Heart right ventricle (tissue), 16 donors: ENCODE data around the gene TET1. TPM values are rescaled to one million over a fixed set of nuclear protein-coding genes. Genes with fewer than 3 reads are reported as not detected.

Experiments used
- ATAC-seq, 8 donors: fragments of 200-7000 bp; cut with Tn5 transposase; one replicate each; pipeline ENCODE4 v1.9.1; 2020; ENCODE audit warnings: mild to moderate bottlenecking in 8 of 8, moderate library complexity in 8 of 8, moderate number of reproducible peaks in 1 of 8
- DNase-seq, 2 donors: peaks; one replicate each; pipeline ENCODE4 v3.0.0-alpha.2; 2020
- H3K27ac ChIP-seq, 10 donors: fragments of 200-600 bp; sonication (generic) in 2 of 10; one replicate each; pipeline versions ENCODE4 v1.5.0 to v1.8.0; 2020 to 2022; ENCODE audit warnings: mild to moderate bottlenecking in 3 of 10
- H3K27me3 ChIP-seq, 7 donors: fragments of 200-600 bp; one replicate each; pipeline ENCODE4 v1.8.0; 2021 to 2022; ENCODE audit warnings: mild to moderate bottlenecking in 2 of 7
- H3K36me3 ChIP-seq, 9 donors: fragments of 200-600 bp; sonication (generic) in 1 of 9; one replicate each; pipeline versions ENCODE4 v1.5.0 to v1.8.0; 2020 to 2022; ENCODE audit warnings: mild to moderate bottlenecking in 2 of 9
- H3K4me1 ChIP-seq, 9 donors: fragments of 200-600 bp; sonication (generic) in 1 of 9; one replicate each; pipeline versions ENCODE4 v1.5.0 to v1.8.0; 2020 to 2022; ENCODE audit warnings: mild to moderate bottlenecking in 4 of 9
- H3K4me3 ChIP-seq, 10 donors: fragments of 200-600 bp; sonication (generic) in 2 of 10; one replicate each; pipeline versions ENCODE4 v1.5.0 to v1.8.0; 2020 to 2022; ENCODE audit warnings: mild to moderate bottlenecking in 7 of 10, moderate library complexity in 2 of 10
- H3K9me3 ChIP-seq, 11 donors: fragments of 200-600 bp in 10 of 11; sonication (generic) in 2 of 11; one replicate each; pipeline versions ENCODE4 v1.5.0 to v1.8.0; 2013 to 2022; ENCODE audit warnings: mild to moderate bottlenecking in 2 of 11, control low read depth in 1 of 11, moderate library complexity in 1 of 11
- CTCF ChIP-seq, 9 donors: fragments of 200-600 bp; sonication (generic) in 2 of 9; IDR thresholded peaks; one replicate each; pipeline versions ENCODE4 v1.5.0 to v1.8.0; 2021 to 2022; ENCODE audit warnings: antibody characterized with exemption in 9 of 9, mild to moderate bottlenecking in 5 of 9, moderate library complexity in 1 of 9
- WGBS, 2 donors: extraction: QIAGEN DNeasy Blood & Tissue Kit; methylation state at CpG; one replicate each; pipeline ENCODE4 v1.1.7; 2013; ENCODE audit warnings: inconsistent platforms in 1 of 2; 5-methylcytosine and 5-hydroxymethylcytosine counted together
- intact Hi-C, 10 donors: fragments of 100-400 bp; cut with DNase I; formaldehyde crosslinking; loops; one replicate each; pipeline versions ENCODE4 v1.11.1 to v1.14.2; 2022
- polyA plus RNA-seq, 2 donors: library from polyadenylated mRNA; stranded (reverse); fragments of 200-250 nt; gene quantifications; one replicate each; pipeline ENCODE4 v1.2.3, GENCODE V29; 2013
- total RNA-seq, 10 donors: library from RNA; stranded (reverse); fragmentation: NEBNext Ultra II Directional in 3 of 10; extraction: Animal tissue kit (Norgen Biotek cat#: 25700) in 3 of 10; gene quantifications; one replicate each; pipeline versions ENCODE4 v1.2.1 to v1.2.4, GENCODE V29; 2021 to 2023
- donor health status: Arrhythmogenic right ventricular cardiomyopathy.
- donor health status: ischemic (EF 13 %, LVEDD 7.1; RV severe dilation, severe dysfunction).
- donor health status: healthy with polysubstance abuse.
- donor health status: DM: no; HTN: yes; CAD: no.
- donor health status: DM: no; HTN: no; CAD: no.
- donor health status: ischemic (EF 25% LVEDD 6.9; RV normal size, moderate dysfunction).
- donor health status: ischemic (EF 25% LVEDD 5.7; RV mildly dilated, moderate dysfunction).
- donor health status: healthy.
- donor health status: DM: yes; HTN: yes; CAD: no.
- donor health status: Ischemic cardiomyopathy.
- donor health status: ischemic (EF 35%, LVEDD 5.7; RV mildly dilated, moderate dysfunction).
- donor health status: nonischemic (EF 11% LVEDD 7.7; RV severe dilation, severe dysfunction).
- donor health status: DM: yes; HTN: yes; CAD: no.
- donor health status: PGD.
- donor health status: ischemic (EF 29% LVEDD 5.4; RV normal size, mild dysfunction).
- donor health status: nonischemic (EF 23%, LVEDD 6.1; RV moderate dilation, normal function).

The TET1 gene
- total and polyA plus RNA-seq, 12 donors, result 0.17 to 4.2 (median 3.0) TPM

- Histone ChIP-seq H3K4me3 (no peak overlapping the region), H3K9me3 (no peaks in the 10 kb centered on the region), H3K27me3 (no peaks in the 10 kb centered on the region), H3K36me3 (no peaks in the 10 kb centered on the region), H3K4me1 (no peaks in the 10 kb centered on the region), H3K27ac (no peak overlapping the region)
- peak in 6 of 8 donors; percentile 74 to 88 (median 80) for ATAC-seq
- intact Hi-C loops, result loop anchor here in 8 of 10 donors (5.0 to 10.0 kb wide), 3 partner anchors 174 to 346 kb away; partner anchors contain the start of gene CCAR1 (in 4 of the 8)
- peak; percentile 69 to 87 (median 76) for TF ChIP-seq CTCF (IDR thresholded peaks at IDR 0.05)
- 79 to 80% methylated on average over 5 of the region's 5 CpGs for WGBS, 2 donors
- DNase-seq, result peak in 1 of 2 donors; percentile 58
Observed at GRCh38 chr10:68550747-68551411, 9.3 kb upstream of the TET1 start.

- no peak for TF ChIP-seq CTCF (IDR thresholded peaks at IDR 0.05)
- ATAC-seq, result no peak
- no peaks in the 10 kb centered on the region for H3K27me3 ChIP-seq
- intact Hi-C loops, result loop anchor here in 8 of 10 donors (5.0 to 10.0 kb wide), 3 partner anchors 172 to 344 kb away; partner anchors contain the start of gene CCAR1 (in 4 of the 8)
- WGBS, 2 donors, result 54 to 59% methylated on average over 6 of the region's 6 CpGs
- no peaks in the 10 kb centered on the region for H3K36me3 ChIP-seq
- DNase-seq, result no peak
- H3K27ac ChIP-seq, result no peak overlapping the region
- H3K4me3 ChIP-seq, result no peak overlapping the region
- no peaks in the 10 kb centered on the region for H3K4me1 ChIP-seq
- no peaks in the 10 kb centered on the region for H3K9me3 ChIP-seq
Observed at GRCh38 chr10:68553138-68553537, 7.0 kb upstream of the TET1 start.

- Histone ChIP-seq H3K9me3 (no peaks in the 10 kb centered on the region), H3K27me3 (peaks cover 0 to 3% (median 0%) of the 10 kb centered on the region in 7 donors), H3K36me3 (no peaks in the 10 kb centered on the region), H3K27ac (no peak overlapping the region), H3K4me1 (no peaks in the 10 kb centered on the region), H3K4me3 (no peak overlapping the region)
- DNase-seq, result no peak
- 92 to 94% methylated on average over 3 of the region's 3 CpGs for WGBS, 2 donors
- TF ChIP-seq CTCF (IDR thresholded peaks at IDR 0.05), result no peak
- no peak for ATAC-seq
- intact Hi-C loops, result loop anchor here in 8 of 10 donors (5.0 to 10.0 kb wide), 3 partner anchors 171 to 344 kb away; partner anchors contain the start of gene CCAR1 (in 4 of the 8)
Observed at GRCh38 chr10:68553599-68553998, 6.5 kb upstream of the TET1 start.

GRCh38 chr10:68558478-68558877 lies 1.7 kb upstream of the TET1 start:
- no peak overlapping the region for H3K4me3 ChIP-seq
- peaks cover 0 to 34% (median 5%) of the 10 kb centered on the region in 9 donors for H3K4me1 ChIP-seq
- no peak overlapping the region for H3K27ac ChIP-seq
- H3K36me3 ChIP-seq, result no peaks in the 10 kb centered on the region
- WGBS, 2 donors, result 95 to 100% methylated on average over 2 of the region's 2 CpGs
- intact Hi-C loops, result loop anchor here in 6 of 10 donors (10.0 kb wide), 2 partner anchors 166 to 336 kb away; partner anchors contain the start of gene CCAR1 (in 4 of the 6)
- no peak for ATAC-seq
- TF ChIP-seq CTCF (IDR thresholded peaks at IDR 0.05), result no peak
- H3K27me3 ChIP-seq, result peaks cover 4 to 52% (median 10%) of the 10 kb centered on the region in 7 donors
- H3K9me3 ChIP-seq, result no peaks in the 10 kb centered on the region
- no peak for DNase-seq
